ENCODE data around the gene TTC33. TPM values are rescaled to one million over a fixed set of nuclear protein-coding genes. Genes with fewer than 3 reads are reported as not detected.

Gene TTC33
- total RNA-seq, 1 donor from 2014 or later, result 14.3 TPM

DNA sequence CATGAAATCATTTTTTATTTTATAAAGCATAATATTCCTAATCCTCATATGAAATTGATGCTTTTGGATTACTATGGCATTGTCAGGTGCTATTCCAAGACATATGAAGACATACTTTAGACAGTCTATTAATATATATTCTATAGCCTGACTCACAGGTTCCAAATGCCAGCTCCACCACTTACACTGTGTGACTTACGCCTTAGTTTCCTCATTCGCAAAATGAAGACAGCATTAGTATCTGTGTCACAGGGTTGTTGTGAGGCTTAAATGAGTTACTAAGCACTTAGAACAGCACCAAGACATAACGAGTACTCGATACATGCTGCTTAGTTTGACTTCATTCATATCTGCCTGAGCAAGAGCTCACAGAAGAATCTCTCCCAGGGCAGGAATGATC is 208.2 kb downstream of the TTC33 start:
- TF ChIP-seq, protein P1, sequence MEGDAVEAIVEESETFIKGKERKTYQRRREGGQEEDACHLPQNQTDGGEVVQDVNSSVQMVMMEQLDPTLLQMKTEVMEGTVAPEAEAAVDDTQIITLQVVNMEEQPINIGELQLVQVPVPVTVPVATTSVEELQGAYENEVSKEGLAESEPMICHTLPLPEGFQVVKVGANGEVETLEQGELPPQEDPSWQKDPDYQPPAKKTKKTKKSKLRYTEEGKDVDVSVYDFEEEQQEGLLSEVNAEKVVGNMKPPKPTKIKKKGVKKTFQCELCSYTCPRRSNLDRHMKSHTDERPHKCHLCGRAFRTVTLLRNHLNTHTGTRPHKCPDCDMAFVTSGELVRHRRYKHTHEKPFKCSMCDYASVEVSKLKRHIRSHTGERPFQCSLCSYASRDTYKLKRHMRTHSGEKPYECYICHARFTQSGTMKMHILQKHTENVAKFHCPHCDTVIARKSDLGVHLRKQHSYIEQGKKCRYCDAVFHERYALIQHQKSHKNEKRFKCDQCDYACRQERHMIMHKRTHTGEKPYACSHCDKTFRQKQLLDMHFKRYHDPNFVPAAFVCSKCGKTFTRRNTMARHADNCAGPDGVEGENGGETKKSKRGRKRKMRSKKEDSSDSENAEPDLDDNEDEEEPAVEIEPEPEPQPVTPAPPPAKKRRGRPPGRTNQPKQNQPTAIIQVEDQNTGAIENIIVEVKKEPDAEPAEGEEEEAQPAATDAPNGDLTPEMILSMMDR (IDR thresholded peaks at IDR 0.05; ENCODE audit: borderline replicate concordance), result no peak
- no peak for DNase-seq
- no peaks in the 10 kb centered on the region for H3K36me3 ChIP-seq

GRCh38 chr5:40540301-40540700 is 215.5 kb downstream of the TTC33 start:
- peaks cover 16% of the 10 kb centered on the region for H3K9me3 ChIP-seq (replicated peaks)
- intact Hi-C loops (cut with micrococcal nuclease), result no loop called here
- no peaks in the 10 kb centered on the region for H3K36me3 ChIP-seq
- TF ChIP-seq, protein P1 (IDR thresholded peaks at IDR 0.05; ENCODE audit: borderline replicate concordance), result no peak
- no peaks in the 10 kb centered on the region for H3K27me3 ChIP-seq (ENCODE audit: low read depth)
- no peak for DNase-seq
- no peaks in the 10 kb centered on the region for H3K4me1 ChIP-seq
- no peak overlapping the region for H3K27ac ChIP-seq (replicated peaks)
- no peak overlapping the region for H3K4me3 ChIP-seq

More for the DNA sequence above, 208.2 kb downstream of the TTC33 start:
- intact Hi-C loops (cut with micrococcal nuclease), result no loop called here
- no peaks in the 10 kb centered on the region for H3K27me3 ChIP-seq (ENCODE audit: low read depth)
- H3K27ac ChIP-seq (replicated peaks), result no peak overlapping the region
- no peak overlapping the region for H3K4me3 ChIP-seq
- no peaks in the 10 kb centered on the region for H3K9me3 ChIP-seq (replicated peaks)
- peaks cover 12% of the 10 kb centered on the region for H3K4me1 ChIP-seq

DNA sequence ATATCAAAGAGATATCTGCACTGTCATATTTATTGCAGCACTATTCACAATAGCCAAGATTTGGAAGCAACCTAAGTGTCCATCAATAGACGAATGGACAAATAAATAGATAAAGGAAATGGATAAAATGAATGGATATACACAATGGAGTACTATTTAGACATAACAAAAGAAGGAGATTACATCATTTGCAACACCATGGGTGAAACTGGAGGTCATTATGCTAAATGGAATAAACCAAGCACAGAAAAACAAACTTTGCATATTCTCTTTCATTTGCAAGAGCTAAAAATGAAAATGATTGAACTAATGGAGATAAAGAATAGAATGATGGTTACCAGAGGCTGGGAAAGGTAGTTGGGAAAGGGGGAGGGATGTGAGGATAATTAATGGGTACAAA is 231.1 kb downstream of the TTC33 start:
- H3K4me1 ChIP-seq, result no peaks in the 10 kb centered on the region
- H3K4me3 ChIP-seq, result no peak overlapping the region
- H3K27me3 ChIP-seq (ENCODE audit: low read depth), result no peaks in the 10 kb centered on the region
- H3K9me3 ChIP-seq (replicated peaks), result peaks cover 15% of the 10 kb centered on the region
- no peak for DNase-seq
- TF ChIP-seq, protein P1 (IDR thresholded peaks at IDR 0.05; ENCODE audit: borderline replicate concordance), result no peak
- intact Hi-C loops (cut with micrococcal nuclease), result no loop called here
- H3K36me3 ChIP-seq, result no peaks in the 10 kb centered on the region
- no peak overlapping the region for H3K27ac ChIP-seq (replicated peaks)

DNA sequence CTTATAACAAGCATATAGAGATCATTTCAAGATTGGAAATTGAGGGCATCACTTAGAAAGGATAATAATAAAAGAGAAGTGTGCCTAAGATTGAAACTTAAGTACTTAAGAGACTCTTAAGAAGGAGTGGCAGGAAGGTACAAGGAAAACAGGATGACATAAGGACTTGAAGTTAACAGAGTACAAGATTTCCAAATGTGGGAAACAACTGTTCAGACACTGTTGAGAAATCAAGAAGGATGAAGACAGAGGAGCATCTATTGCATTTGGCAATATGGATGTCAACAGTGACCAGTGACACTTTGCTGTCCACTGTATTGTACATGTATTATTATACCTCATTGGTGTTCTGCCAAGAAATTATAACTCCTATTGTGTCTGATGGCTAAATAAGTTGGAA is 233.8 kb downstream of the TTC33 start:
- Histone ChIP-seq H3K36me3 (no peaks in the 10 kb centered on the region), H3K9me3 (replicated peaks) (peaks cover 15% of the 10 kb centered on the region), H3K4me1 (no peaks in the 10 kb centered on the region), H3K27me3 (ENCODE audit: low read depth) (no peaks in the 10 kb centered on the region), H3K4me3 (no peak overlapping the region), H3K27ac (replicated peaks) (no peak overlapping the region)
- TF ChIP-seq, protein P1 (IDR thresholded peaks at IDR 0.05; ENCODE audit: borderline replicate concordance), result no peak
- intact Hi-C loops (cut with micrococcal nuclease), result no loop called here
- no peak for DNase-seq

DNA sequence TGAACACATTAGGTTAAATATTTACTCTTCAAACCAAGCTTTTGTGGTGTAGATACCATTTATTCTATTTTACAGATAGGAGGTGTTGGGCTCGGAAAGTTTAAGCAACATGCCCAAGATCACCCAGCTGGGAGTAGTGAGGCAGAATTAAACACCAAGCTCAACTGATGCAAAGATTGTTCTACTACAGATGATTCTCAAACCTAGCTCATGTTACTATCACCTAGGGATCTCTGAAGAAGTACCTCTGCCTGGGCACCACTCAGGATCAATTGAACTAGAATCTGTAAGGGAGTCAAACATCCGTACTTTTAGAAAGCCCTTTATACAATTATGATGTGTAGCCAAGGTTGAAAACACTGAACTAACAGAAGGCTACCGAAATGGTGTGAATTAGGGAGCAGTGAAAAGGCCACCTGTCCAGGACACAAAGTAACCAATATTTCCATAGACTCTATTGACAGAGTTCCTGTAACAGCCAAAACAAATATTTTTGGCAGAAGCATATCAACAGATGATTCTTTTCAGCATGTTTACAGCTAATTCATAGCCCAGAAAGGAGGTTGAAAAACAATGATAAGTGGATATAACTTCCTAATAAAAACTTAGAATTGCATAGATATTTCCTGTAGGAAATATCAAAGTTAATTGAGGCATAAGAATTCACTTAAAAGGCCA is 234.5 kb downstream of the TTC33 start:
- Histone ChIP-seq H3K4me3 (no peak overlapping the region), H3K27ac (replicated peaks) (no peak overlapping the region), H3K4me1 (no peaks in the 10 kb centered on the region), H3K36me3 (no peaks in the 10 kb centered on the region), H3K27me3 (ENCODE audit: low read depth) (no peaks in the 10 kb centered on the region), H3K9me3 (replicated peaks) (peaks cover 15% of the 10 kb centered on the region)
- intact Hi-C loops (cut with micrococcal nuclease), result no loop called here
- TF ChIP-seq, protein P1 (IDR thresholded peaks at IDR 0.05; ENCODE audit: borderline replicate concordance), result no peak
- no peak for DNase-seq
